ENCODE results near the gene GMIP. TPM values are rescaled to one million over a fixed set of nuclear protein-coding genes. Genes with fewer than 3 reads are reported as not detected.

GMIP gene
- total and polyA plus RNA-seq, 10 donors = 26.7 to 141 (median 94.0) TPM

DNA sequence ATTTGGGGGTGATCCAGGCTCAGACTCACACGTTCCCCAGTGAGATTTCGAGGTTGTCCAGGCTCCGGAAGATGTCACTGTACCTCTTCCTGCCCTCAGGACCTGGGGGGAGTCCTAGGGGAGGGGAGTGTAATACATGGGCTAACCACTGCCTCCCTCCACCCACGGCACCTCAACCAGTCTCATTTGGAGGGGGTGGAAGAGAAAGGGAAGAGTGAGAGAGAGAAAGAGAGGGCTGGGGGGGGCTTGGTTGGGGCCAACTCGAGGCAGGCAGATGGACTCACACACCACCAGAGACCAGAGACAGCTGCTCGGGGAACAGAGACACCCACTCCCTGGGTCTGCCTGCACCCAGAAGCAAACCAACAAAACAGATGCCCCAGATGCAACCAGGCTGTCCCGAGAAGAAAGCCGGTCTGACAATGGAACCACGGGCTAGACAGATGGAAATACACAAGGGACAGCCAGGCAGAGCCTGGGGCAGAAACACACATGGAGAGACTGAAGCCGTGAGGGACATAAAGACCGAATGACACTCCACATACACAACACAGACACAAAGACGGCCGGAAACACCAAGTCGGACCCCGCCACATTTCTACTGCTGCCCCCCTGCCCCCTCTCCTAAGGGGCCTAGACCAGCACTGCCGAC lies 825 bp downstream of the GMIP start:
- Histone ChIP-seq H3K27me3 (replicated peaks in 1 of 7) (no peaks in the 10 kb centered on the region), H3K27ac (peak overlapping the region; percentile 89 to 100 (median 95)), H3K36me3 (peaks cover 4 to 82% (median 69%) of the 10 kb centered on the region in 6 donors), H3K4me3 (peak overlapping the region; percentile 71 to 95 (median 79)), H3K4me1 (peaks cover 5 to 58% (median 31%) of the 10 kb centered on the region in 6 donors), H3K9me3 (no peaks in the 10 kb centered on the region)
- intact Hi-C loops (cut with DNase I; ENCODE audit: low total_unique reads) = loop anchor here (5.0 kb wide), 1 partner anchor 110 kb away; no protein-coding TSS in a partner anchor
- no peak for DNase-seq
- TF ChIP-seq POLR2A (IDR thresholded peaks at IDR 0.05) (no peak), POLR2AphosphoS5 (IDR thresholded peaks at IDR 0.05) (peak in 1 of 3 donors; percentile 41)
- TF ChIP-seq, protein P1, sequence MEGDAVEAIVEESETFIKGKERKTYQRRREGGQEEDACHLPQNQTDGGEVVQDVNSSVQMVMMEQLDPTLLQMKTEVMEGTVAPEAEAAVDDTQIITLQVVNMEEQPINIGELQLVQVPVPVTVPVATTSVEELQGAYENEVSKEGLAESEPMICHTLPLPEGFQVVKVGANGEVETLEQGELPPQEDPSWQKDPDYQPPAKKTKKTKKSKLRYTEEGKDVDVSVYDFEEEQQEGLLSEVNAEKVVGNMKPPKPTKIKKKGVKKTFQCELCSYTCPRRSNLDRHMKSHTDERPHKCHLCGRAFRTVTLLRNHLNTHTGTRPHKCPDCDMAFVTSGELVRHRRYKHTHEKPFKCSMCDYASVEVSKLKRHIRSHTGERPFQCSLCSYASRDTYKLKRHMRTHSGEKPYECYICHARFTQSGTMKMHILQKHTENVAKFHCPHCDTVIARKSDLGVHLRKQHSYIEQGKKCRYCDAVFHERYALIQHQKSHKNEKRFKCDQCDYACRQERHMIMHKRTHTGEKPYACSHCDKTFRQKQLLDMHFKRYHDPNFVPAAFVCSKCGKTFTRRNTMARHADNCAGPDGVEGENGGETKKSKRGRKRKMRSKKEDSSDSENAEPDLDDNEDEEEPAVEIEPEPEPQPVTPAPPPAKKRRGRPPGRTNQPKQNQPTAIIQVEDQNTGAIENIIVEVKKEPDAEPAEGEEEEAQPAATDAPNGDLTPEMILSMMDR (IDR thresholded peaks at IDR 0.05 in 8 of 11, conservative IDR thresholded peaks at IDR 0.05 in 3 of 11) = peak in 5 of 11 experiments; percentile 18 to 34 (median 24)
- WGBS, 5 donors = 1 to 21% (median 8%) methylated on average over 12 to 16 of the region's 16 CpGs

DNA sequence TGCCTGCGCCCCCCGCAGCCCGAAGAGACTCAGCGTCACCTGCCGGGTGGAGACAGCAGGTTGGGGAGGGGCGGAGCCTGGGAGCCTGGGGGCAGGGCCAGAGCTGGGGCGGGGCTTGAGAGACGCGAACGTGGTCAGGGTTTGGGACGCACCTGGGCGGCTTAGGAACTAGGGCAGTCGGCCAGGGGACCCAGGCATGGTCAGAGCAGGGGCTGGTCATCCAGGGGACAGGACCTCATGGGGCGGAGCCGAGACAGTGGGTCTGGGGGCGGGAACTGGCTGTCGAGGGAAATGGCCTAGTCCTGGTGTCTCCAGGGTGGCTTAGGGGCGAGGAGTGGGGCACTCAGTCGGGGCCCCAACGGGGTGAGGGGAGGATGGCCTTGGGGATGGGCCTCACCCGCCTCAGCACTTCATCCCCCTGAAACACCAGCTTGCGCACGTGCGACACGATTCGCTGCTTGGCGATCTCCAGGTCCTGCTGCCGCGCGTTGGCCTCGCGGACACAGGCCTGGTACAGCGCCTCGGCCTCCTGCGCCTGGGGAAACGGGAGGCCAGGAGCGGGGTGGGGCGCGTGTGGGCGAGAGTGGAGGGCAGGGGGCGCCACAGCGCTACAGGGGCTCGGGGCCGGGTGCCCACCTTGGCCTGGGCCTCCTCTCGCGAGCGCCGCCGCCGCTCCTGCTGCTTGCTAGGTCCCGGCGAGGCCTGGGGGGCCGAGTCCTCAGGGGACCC lies 5.8 kb downstream of the GMIP start:
- intact Hi-C loops (cut with DNase I; ENCODE audit: low total_unique reads) = no loop called here
- TF ChIP-seq POLR2AphosphoS5 (IDR thresholded peaks at IDR 0.05) = peak in 2 of 3 donors; percentile 41 to 81
- no peak for TF ChIP-seq POLR2A (IDR thresholded peaks at IDR 0.05)
- Histone ChIP-seq H3K4me3 (no peak overlapping the region), H3K27ac (no peak overlapping the region), H3K9me3 (no peaks in the 10 kb centered on the region), H3K27me3 (replicated peaks in 1 of 7) (no peaks in the 10 kb centered on the region), H3K36me3 (peaks cover 0 to 96% (median 85%) of the 10 kb centered on the region in 6 donors), H3K4me1 (peaks cover 5 to 66% (median 23%) of the 10 kb centered on the region in 6 donors)
- 81 to 88% (median 88%) methylated on average over 41 to 53 of the region's 53 CpGs for WGBS, 5 donors
- DNase-seq = peak; percentile 77

DNA sequence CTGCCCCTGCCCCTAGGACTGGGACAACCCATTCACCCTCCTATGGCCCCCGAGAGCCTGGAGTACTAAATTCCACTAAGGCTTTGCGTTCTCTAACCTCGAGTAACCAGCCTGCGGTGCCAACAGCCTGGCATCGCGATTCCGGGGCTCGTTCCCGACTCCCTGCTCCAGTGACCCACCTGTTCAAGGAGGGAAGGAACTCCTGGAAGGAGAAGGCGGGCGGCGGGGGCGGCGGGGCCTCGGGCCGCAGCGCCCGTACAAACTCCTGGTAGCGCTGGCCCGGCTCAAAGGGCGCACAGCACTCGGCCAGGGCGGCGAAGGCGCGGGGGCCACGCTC lies 6.3 kb downstream of the GMIP start:
- Histone ChIP-seq H3K4me1 (peaks cover 2 to 61% (median 19%) of the 10 kb centered on the region in 6 donors), H3K27me3 (replicated peaks in 1 of 7) (no peaks in the 10 kb centered on the region), H3K4me3 (no peak overlapping the region), H3K27ac (no peak overlapping the region), H3K36me3 (peaks cover 0 to 100% (median 91%) of the 10 kb centered on the region in 6 donors), H3K9me3 (no peaks in the 10 kb centered on the region)
- WGBS, 5 donors = 85 to 91% (median 90%) methylated on average over 24 to 27 of the region's 27 CpGs
- TF ChIP-seq POLR2AphosphoS5 (IDR thresholded peaks at IDR 0.05) (no peak), POLR2A (IDR thresholded peaks at IDR 0.05) (no peak)
- intact Hi-C loops (cut with DNase I; ENCODE audit: low total_unique reads) = no loop called here
- peak; percentile 75 for DNase-seq

DNA sequence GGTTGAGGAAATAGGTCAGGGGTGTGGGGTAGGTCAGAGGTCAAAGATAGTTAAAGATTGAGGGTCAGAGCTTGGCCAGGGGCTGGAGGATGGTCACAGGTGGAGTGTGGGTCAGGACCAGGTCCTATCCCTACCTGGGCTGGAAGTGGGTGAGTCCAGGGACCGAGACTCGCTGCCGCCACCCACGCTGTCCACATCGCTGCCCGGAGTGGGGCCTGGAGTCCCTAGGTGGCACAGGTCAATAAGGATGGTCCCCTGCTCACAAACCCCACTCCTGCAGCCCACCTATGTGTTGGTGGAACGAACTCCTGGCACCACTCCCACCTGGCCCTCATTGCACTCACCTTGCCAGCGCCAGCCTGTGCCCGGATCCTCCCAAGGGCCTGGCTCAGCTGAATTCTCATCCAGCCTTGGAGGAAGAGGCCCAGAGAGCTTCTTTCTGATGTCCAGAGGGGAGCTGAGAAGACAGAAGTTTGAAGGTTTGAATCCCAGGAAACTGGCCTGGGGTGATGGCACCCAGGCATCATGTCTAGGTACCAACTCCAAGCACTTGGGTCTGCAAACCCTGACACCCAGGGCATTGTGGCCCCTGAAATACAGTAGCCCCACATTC lies 6.8 kb downstream of the GMIP start:
- Histone ChIP-seq H3K27me3 (replicated peaks in 1 of 7) (no peaks in the 10 kb centered on the region), H3K9me3 (no peaks in the 10 kb centered on the region), H3K4me1 (peaks cover 0 to 56% (median 14%) of the 10 kb centered on the region in 6 donors), H3K27ac (no peak overlapping the region), H3K36me3 (peaks cover 0 to 100% (median 93%) of the 10 kb centered on the region in 6 donors), H3K4me3 (no peak overlapping the region)
- intact Hi-C loops (cut with DNase I; ENCODE audit: low total_unique reads) = no loop called here
- no peak for DNase-seq
- TF ChIP-seq, protein P1 (IDR thresholded peaks at IDR 0.05 in 8 of 11, conservative IDR thresholded peaks at IDR 0.05 in 3 of 11) = no peak
- TF ChIP-seq POLR2A (IDR thresholded peaks at IDR 0.05) = no peak
- WGBS, 5 donors = 93 to 99% (median 95%) methylated on average over 6 to 9 of the region's 9 CpGs
